ENCODE data around the gene PAPSS1.

DNA sequence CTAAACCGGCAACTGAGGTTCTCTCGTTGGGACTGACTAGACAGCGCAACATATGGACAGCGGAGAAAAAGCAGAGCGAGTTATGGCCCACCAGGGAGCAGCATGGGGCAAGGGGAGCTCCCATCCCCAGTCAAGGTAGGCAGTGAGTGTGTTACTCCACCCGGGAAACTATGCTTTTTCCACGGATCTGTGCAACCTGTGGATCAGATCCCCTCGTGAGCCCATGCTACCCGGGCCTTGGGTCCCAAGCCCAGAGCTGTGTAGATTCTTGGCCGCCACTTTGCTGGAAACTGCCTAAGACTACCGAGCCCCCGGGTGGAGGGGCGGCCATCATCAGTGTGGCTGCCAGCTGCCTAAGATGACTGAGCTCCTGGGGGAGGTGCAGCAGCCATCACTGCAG lies 140.9 kb downstream of the PAPSS1 start:
- no peak for TF ChIP-seq POLR2A (IDR thresholded peaks at IDR 0.05)
- TF ChIP-seq, protein P1, sequence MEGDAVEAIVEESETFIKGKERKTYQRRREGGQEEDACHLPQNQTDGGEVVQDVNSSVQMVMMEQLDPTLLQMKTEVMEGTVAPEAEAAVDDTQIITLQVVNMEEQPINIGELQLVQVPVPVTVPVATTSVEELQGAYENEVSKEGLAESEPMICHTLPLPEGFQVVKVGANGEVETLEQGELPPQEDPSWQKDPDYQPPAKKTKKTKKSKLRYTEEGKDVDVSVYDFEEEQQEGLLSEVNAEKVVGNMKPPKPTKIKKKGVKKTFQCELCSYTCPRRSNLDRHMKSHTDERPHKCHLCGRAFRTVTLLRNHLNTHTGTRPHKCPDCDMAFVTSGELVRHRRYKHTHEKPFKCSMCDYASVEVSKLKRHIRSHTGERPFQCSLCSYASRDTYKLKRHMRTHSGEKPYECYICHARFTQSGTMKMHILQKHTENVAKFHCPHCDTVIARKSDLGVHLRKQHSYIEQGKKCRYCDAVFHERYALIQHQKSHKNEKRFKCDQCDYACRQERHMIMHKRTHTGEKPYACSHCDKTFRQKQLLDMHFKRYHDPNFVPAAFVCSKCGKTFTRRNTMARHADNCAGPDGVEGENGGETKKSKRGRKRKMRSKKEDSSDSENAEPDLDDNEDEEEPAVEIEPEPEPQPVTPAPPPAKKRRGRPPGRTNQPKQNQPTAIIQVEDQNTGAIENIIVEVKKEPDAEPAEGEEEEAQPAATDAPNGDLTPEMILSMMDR (IDR thresholded peaks at IDR 0.05): no peak

Data from right lobe of liver (tissue), 4 donors.